ENCODE data around the gene EXOC4.

EXOC4 gene

DNA sequence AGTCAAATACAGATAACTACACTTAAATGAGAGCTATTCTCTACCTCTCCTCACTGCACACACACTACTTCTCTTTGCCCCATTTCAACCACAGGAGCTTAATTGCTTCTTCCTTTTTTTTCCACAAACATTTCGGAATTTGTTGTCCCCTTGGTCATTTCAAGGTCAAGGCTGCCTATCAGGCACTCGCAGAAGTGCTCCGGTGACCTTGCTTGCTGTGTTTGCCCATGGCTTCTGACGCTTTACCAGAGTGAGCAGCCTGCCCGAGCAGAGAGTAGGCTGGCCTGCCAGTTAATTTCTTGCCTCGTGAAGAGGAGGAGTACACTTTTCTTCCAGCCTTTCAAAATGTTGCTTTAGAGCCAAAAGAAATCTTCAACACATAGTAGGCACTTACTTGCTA, 577.2 kb downstream of the EXOC4 start:
- H3K36me3 ChIP-seq (ENCODE audit: insufficient read depth, low read length), result no peaks in the 10 kb centered on the region

DNA sequence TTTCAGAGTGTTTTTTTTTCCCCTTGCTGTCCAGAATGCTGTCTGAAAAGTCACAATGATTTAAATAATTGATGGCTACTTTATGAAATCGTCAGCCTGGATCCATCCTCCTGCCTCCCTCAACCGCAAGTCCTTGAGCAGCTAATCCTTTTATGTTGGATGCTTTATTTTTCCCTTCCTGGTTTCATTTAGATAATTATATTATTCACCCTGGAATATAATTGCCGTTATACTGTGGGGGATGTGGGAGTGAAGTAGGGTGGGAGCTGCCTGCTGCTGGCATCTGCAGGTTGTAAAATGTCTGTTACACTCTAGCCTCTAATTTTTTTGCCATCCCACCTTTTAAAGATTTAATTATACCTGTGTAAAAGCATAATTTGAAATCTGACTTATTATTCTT, 583.8 kb downstream of the EXOC4 start:
- Histone ChIP-seq H3K9me3 (ENCODE audit: control insufficient read depth, insufficient read depth, low read length) (no peaks in the 10 kb centered on the region), H3K9ac (ENCODE audit: low read depth, low read length) (no peak overlapping the region), H3K36me3 (ENCODE audit: insufficient read depth, low read length) (no peaks in the 10 kb centered on the region), H3K4me1 (ENCODE audit: insufficient read depth, low read length) (no peaks in the 10 kb centered on the region)

More for the DNA sequence above, 577.2 kb downstream of the EXOC4 start:
- Histone ChIP-seq H3K9ac (ENCODE audit: low read depth, low read length) (no peak overlapping the region), H3K4me1 (ENCODE audit: insufficient read depth, low read length) (no peaks in the 10 kb centered on the region), H3K9me3 (ENCODE audit: control insufficient read depth, insufficient read depth, low read length) (no peaks in the 10 kb centered on the region)

- Histone ChIP-seq H3K4me1 (ENCODE audit: insufficient read depth, low read length) (no peaks in the 10 kb centered on the region), H3K9me3 (ENCODE audit: control insufficient read depth, insufficient read depth, low read length) (no peaks in the 10 kb centered on the region), H3K9ac (ENCODE audit: low read depth, low read length) (no peak overlapping the region), H3K36me3 (ENCODE audit: insufficient read depth, low read length) (no peaks in the 10 kb centered on the region)
These were observed 584.3 kb downstream of the EXOC4 start for GRCh38 chr7:133837224-133837623.

DNA sequence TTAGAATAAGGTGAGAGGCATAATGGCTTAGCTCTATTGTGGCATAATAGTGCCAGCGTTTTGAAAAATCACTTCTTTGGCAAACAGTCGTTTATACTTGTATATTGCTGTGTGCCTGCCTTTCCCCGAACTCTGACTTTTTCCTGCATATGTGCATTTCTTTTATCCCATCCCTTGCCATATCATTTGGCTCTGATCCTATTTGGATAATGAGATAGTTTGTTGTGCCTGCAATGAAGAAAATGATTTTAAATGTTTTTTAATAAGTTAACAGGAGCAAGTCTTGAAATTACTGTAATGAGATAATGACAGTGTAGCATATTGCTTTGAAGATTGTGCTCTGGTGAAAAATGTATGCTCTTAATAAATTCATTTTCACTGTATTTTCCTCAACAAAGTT, 586.2 kb downstream of the EXOC4 start:
- Histone ChIP-seq H3K36me3 (ENCODE audit: insufficient read depth, low read length) (no peaks in the 10 kb centered on the region), H3K9me3 (ENCODE audit: control insufficient read depth, insufficient read depth, low read length) (no peaks in the 10 kb centered on the region), H3K9ac (ENCODE audit: low read depth, low read length) (no peak overlapping the region), H3K4me1 (ENCODE audit: insufficient read depth, low read length) (no peaks in the 10 kb centered on the region)

DNA sequence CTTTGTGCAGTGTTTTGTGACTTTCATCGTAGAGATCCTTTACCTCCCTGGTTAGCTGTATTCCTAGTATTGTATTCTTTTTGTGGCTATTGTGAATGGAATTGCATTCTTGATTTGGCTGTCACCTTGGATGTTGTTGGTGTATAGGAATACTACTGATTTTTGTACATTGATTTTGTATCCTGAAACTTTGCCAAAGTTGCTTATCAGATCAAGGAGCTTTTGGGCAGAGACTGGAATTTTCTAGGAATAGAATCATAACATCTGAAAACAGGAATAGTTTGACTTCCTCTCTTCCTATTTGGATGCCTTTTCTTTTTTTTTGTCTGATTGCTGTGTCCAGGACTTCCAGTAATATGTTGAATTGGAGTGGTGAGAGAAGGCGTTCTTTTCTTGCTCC, 590.5 kb downstream of the EXOC4 start:
- Histone ChIP-seq H3K4me1 (ENCODE audit: insufficient read depth, low read length) (no peaks in the 10 kb centered on the region), H3K36me3 (ENCODE audit: insufficient read depth, low read length) (no peaks in the 10 kb centered on the region), H3K9ac (ENCODE audit: low read depth, low read length) (no peak overlapping the region), H3K9me3 (ENCODE audit: control insufficient read depth, insufficient read depth, low read length) (no peaks in the 10 kb centered on the region)

DNA sequence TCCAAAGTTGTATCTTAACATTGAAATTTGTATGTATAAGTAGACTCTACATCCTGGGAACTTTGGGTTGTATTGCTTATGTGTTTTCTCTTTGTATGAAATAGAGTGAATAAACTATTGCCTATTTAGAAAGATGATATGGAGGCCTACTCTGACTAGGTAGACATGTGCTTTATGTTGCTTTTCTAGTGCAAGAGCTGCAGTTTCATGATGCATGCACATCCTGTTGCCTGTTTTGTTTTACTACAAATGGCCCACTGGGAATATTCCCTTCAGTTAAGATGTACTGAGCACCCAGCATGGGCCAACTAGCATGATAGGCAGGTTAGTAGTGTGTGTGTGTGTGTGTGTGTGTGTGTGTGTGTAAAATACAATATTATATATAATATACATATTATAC, 592.1 kb downstream of the EXOC4 start:
- H3K4me1 ChIP-seq (ENCODE audit: insufficient read depth, low read length), result no peaks in the 10 kb centered on the region
- no peaks in the 10 kb centered on the region for H3K36me3 ChIP-seq (ENCODE audit: insufficient read depth, low read length)
- H3K9ac ChIP-seq (ENCODE audit: low read depth, low read length), result no peak overlapping the region
- no peaks in the 10 kb centered on the region for H3K9me3 ChIP-seq (ENCODE audit: control insufficient read depth, insufficient read depth, low read length)

- Histone ChIP-seq H3K9ac (ENCODE audit: low read depth, low read length) (no peak overlapping the region), H3K9me3 (ENCODE audit: control insufficient read depth, insufficient read depth, low read length) (no peaks in the 10 kb centered on the region), H3K36me3 (ENCODE audit: insufficient read depth, low read length) (no peaks in the 10 kb centered on the region), H3K4me1 (ENCODE audit: insufficient read depth, low read length) (no peaks in the 10 kb centered on the region)
These were observed 593.5 kb downstream of the EXOC4 start for GRCh38 chr7:133846203-133846945.

GRCh38 chr7:133850497-133851280, 597.8 kb downstream of the EXOC4 start:
- Histone ChIP-seq H3K9me3 (ENCODE audit: control insufficient read depth, insufficient read depth, low read length) (no peaks in the 10 kb centered on the region), H3K36me3 (ENCODE audit: insufficient read depth, low read length) (no peaks in the 10 kb centered on the region)

DNA sequence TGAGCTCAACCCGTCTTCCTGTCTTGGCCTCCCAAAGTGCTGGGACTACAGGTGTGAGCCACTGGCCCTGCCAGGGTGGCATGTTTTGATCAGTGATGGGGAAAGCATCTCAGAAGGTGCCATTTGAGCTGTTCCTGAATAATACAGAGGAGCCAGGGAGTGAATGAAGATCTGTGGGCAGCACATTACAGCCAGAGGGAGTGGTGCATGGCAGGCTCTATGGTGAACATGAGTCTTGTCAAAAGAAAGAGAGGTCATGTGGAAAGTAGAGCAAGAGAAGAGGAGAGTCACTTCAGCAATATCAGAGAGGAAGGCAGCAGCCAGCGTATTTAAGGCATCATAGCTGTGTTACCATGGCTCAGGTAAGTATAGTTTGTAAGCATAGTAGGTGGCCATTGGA, 598.5 kb downstream of the EXOC4 start:
- no peaks in the 10 kb centered on the region for H3K9me3 ChIP-seq (ENCODE audit: control insufficient read depth, insufficient read depth, low read length)
- peaks cover 9% of the 10 kb centered on the region; the same call in 1 of the 2 replicates for H3K4me1 ChIP-seq (ENCODE audit: insufficient read depth, low read length)
- H3K9ac ChIP-seq (ENCODE audit: low read depth, low read length), result no peak overlapping the region
- H3K36me3 ChIP-seq (ENCODE audit: insufficient read depth, low read length), result no peaks in the 10 kb centered on the region

More at GRCh38 chr7:133850497-133851280, 597.8 kb downstream of the EXOC4 start:
- Histone ChIP-seq H3K4me1 (ENCODE audit: insufficient read depth, low read length) (peaks cover 9% of the 10 kb centered on the region; the same call in 1 of the 2 replicates), H3K9ac (ENCODE audit: low read depth, low read length) (no peak overlapping the region)

- Histone ChIP-seq H3K4me1 (ENCODE audit: insufficient read depth, low read length) (peaks cover 9% of the 10 kb centered on the region; the same call in 1 of the 2 replicates), H3K9ac (ENCODE audit: low read depth, low read length) (no peak overlapping the region), H3K9me3 (ENCODE audit: control insufficient read depth, insufficient read depth, low read length) (no peaks in the 10 kb centered on the region), H3K36me3 (ENCODE audit: insufficient read depth, low read length) (no peaks in the 10 kb centered on the region)
These were observed 600.9 kb downstream of the EXOC4 start for GRCh38 chr7:133853706-133854276.

- peaks cover 15% of the 10 kb centered on the region; the same call in 1 of the 2 replicates for H3K4me1 ChIP-seq (ENCODE audit: insufficient read depth, low read length)
- H3K9me3 ChIP-seq (ENCODE audit: control insufficient read depth, insufficient read depth, low read length), result no peaks in the 10 kb centered on the region
- no peak overlapping the region for H3K9ac ChIP-seq (ENCODE audit: low read depth, low read length)
- H3K36me3 ChIP-seq (ENCODE audit: insufficient read depth, low read length), result no peaks in the 10 kb centered on the region
These were observed 601.9 kb downstream of the EXOC4 start for GRCh38 chr7:133854739-133855138.

GRCh38 chr7:133857376-133858119, 604.7 kb downstream of the EXOC4 start:
- H3K9ac ChIP-seq (ENCODE audit: low read depth, low read length), result no peak overlapping the region
- H3K36me3 ChIP-seq (ENCODE audit: insufficient read depth, low read length), result no peaks in the 10 kb centered on the region
- H3K4me1 ChIP-seq (ENCODE audit: insufficient read depth, low read length), result peaks cover 15% of the 10 kb centered on the region; the same call in 1 of the 2 replicates
- H3K9me3 ChIP-seq (ENCODE audit: control insufficient read depth, insufficient read depth, low read length), result no peaks in the 10 kb centered on the region

GRCh38 chr7:133858311-133858710, 605.4 kb downstream of the EXOC4 start:
- no peak overlapping the region for H3K9ac ChIP-seq (ENCODE audit: low read depth, low read length)
- no peaks in the 10 kb centered on the region for H3K9me3 ChIP-seq (ENCODE audit: control insufficient read depth, insufficient read depth, low read length)
- H3K36me3 ChIP-seq (ENCODE audit: insufficient read depth, low read length), result no peaks in the 10 kb centered on the region
- H3K4me1 ChIP-seq (ENCODE audit: insufficient read depth, low read length), result 0 out of 2 replicates have a peak, but pooled peaks cover 10% of the 10 kb centered on the region

DNA sequence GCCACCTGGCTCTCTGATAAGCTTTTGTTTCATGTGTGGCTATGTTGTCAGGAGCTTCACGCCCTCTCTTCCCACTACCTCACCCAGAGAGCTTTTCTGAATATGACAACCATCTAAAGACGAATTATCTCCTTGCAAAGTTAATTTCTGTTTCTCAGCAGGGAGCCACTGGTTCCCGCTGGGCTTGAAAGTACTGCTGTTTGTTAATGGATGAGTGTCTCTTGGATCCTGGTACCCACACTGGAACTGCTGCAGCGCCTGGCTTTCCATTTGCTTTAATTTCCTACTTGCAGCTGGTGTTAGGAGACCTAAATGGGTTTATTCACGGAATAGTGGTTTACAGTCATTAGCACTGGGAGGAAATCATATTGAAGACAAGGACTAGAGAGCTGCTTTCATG, 606.4 kb downstream of the EXOC4 start:
- Histone ChIP-seq H3K9me3 (ENCODE audit: control insufficient read depth, insufficient read depth, low read length) (no peaks in the 10 kb centered on the region), H3K4me1 (ENCODE audit: insufficient read depth, low read length) (0 out of 2 replicates have a peak, but pooled peaks cover 6% of the 10 kb centered on the region), H3K9ac (ENCODE audit: low read depth, low read length) (no peak overlapping the region), H3K36me3 (ENCODE audit: insufficient read depth, low read length) (no peaks in the 10 kb centered on the region)

Data from ES-I3 (cell line).